PC-9 (cell line): ENCODE results near the gene MAP2K1.
A peak's percentile ranks its signal among the peaks of the same experiment; 100 is the strongest.

ENCODE experiments used
- CTCF ChIP-seq: fragments of 200-600 bp; sonication (generic); conservative IDR thresholded peaks from 2 replicates; pipeline ENCODE4 v1.6.1; 2017; ENCODE audit warnings: mixed run types, antibody characterized with exemption, mild to moderate bottlenecking, moderate library complexity
- EZH2 ChIP-seq: fragments of 200-600 bp; sonication (generic); IDR thresholded peaks from 2 replicates; pipeline ENCODE4 v1.8.0; 2017; ENCODE audit warnings: antibody characterized with exemption, low read depth

GRCh38 chr15:66498501-66499386 is 112.0 kb downstream of the MAP2K1 start:
- TF ChIP-seq CTCF: peak; percentile 55
- no peak for TF ChIP-seq EZH2
